ENCODE data around the gene KDM7A. TPM values are rescaled to one million over a fixed set of nuclear protein-coding genes. Genes with fewer than 3 reads are reported as not detected.

The KDM7A gene
- polyA plus RNA-seq, 2 of the 4 experiments (the other 2 are of a cell fraction), result 1.4 to 4.1 TPM

GRCh38 chr7:140041659-140042385 is 135.0 kb downstream of the KDM7A start:
- ChIA-PET CTCF (interaction anchor here (1.0 kb wide), 2 partner anchors 15 to 413 kb away, joined by 3 to 4 read pairs; no protein-coding TSS in a partner anchor), POLR2A (no interaction called here)
- H3K27ac ChIP-seq, result no peak overlapping the region
- TF ChIP-seq PHF8 (IDR thresholded peaks at IDR 0.05; ENCODE audit: borderline replicate concordance, low read depth) (no peak), HMGXB4 (CRISPR knock-in tag; IDR thresholded peaks at IDR 0.05; ENCODE audit: borderline replicate concordance) (no peak)
- no peak overlapping the region for H3K4me2 ChIP-seq
- H3K4me3 ChIP-seq, result no peak overlapping the region
- H3K9me3 ChIP-seq, result no peaks in the 10 kb centered on the region
- ATAC-seq, result no peak
- H3K4me1 ChIP-seq, result peaks cover 7% of the 10 kb centered on the region; the same call in 1 of the 3 replicates
- 93% methylated on average over 12 of the region's 12 CpGs for WGBS (ENCODE audit: missing lambda C conversion rate)
- no peak for FAIRE-seq
- no peak for DNase-seq (ENCODE audit: low read depth in 1 of 2, low spot score in 1 of 2)

DNA sequence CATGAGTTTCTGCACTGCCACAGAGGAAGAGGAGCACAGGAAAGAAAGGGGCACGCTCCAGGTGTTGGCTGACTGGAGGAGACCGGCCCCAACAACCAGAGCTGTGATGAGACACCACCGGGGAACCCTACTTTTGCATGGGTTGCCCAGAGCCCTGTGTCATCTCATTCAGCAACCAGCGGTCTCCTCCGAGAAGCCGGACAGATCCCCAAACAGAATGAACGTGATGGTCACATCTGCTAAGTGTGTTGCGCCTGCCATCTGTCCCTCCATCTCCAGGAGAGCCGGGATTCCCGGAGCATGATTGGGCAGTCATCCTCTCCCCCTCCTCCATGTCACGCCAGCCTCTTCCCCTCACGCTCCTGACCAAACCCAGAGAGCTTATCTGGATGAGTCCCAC is 136.9 kb downstream of the KDM7A start:
- CTCF ChIA-PET, result interaction anchor here (0.6 kb wide), 1 partner anchor 287 kb away, joined by 3 read pairs; no protein-coding TSS in a partner anchor
- DNase-seq (ENCODE audit: low read depth in 1 of 2, low spot score in 1 of 2) (no peak), FAIRE-seq (no peak), ATAC-seq (no peak)
- Histone ChIP-seq H3K4me3 (no peak overlapping the region), H3K27ac (no peak overlapping the region), H3K4me1 (peaks cover 12% of the 10 kb centered on the region), H3K4me2 (no peak overlapping the region), H3K9me3 (no peaks in the 10 kb centered on the region)
- WGBS (ENCODE audit: missing lambda C conversion rate), result 88% methylated on average over 12 of the region's 12 CpGs
- POLR2A ChIA-PET, result no interaction called here
- TF ChIP-seq, protein P1, sequence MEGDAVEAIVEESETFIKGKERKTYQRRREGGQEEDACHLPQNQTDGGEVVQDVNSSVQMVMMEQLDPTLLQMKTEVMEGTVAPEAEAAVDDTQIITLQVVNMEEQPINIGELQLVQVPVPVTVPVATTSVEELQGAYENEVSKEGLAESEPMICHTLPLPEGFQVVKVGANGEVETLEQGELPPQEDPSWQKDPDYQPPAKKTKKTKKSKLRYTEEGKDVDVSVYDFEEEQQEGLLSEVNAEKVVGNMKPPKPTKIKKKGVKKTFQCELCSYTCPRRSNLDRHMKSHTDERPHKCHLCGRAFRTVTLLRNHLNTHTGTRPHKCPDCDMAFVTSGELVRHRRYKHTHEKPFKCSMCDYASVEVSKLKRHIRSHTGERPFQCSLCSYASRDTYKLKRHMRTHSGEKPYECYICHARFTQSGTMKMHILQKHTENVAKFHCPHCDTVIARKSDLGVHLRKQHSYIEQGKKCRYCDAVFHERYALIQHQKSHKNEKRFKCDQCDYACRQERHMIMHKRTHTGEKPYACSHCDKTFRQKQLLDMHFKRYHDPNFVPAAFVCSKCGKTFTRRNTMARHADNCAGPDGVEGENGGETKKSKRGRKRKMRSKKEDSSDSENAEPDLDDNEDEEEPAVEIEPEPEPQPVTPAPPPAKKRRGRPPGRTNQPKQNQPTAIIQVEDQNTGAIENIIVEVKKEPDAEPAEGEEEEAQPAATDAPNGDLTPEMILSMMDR (IDR thresholded peaks at IDR 0.05), result no peak
- TF ChIP-seq RAD21 (conservative IDR thresholded peaks at IDR 0.05 in 1 of 2, IDR thresholded peaks at IDR 0.05 in 1 of 2) (no peak), RFX5 (IDR thresholded peaks at IDR 0.05) (no peak), NPAS2 (CRISPR knock-in tag; IDR thresholded peaks at IDR 0.05; ENCODE audit: borderline replicate concordance) (no peak), TFCP2L1 (CRISPR knock-in tag; IDR thresholded peaks at IDR 0.05) (no peak), MAZ (IDR thresholded peaks at IDR 0.05; ENCODE audit: borderline replicate concordance, low read depth, low read length) (no peak), JUN (IDR thresholded peaks at IDR 0.05) (no peak), HDAC2 (IDR thresholded peaks at IDR 0.05) (no peak), RARB (CRISPR knock-in tag; IDR thresholded peaks at IDR 0.05) (no peak), FOSB (CRISPR knock-in tag; IDR thresholded peaks at IDR 0.05) (no peak), EP300 (IDR thresholded peaks at IDR 0.05) (no peak), SREBF2 (IDR thresholded peaks at IDR 0.05) (no peak), ZC3H11A (IDR thresholded peaks at IDR 0.05) (no peak), HOXB5 (CRISPR knock-in tag; IDR thresholded peaks at IDR 0.05) (no peak), KDM5A (IDR thresholded peaks at IDR 0.05) (no peak), ZNF302 (CRISPR knock-in tag; IDR thresholded peaks at IDR 0.05) (no peak)
- TF ChIP-seq, protein P2, sequence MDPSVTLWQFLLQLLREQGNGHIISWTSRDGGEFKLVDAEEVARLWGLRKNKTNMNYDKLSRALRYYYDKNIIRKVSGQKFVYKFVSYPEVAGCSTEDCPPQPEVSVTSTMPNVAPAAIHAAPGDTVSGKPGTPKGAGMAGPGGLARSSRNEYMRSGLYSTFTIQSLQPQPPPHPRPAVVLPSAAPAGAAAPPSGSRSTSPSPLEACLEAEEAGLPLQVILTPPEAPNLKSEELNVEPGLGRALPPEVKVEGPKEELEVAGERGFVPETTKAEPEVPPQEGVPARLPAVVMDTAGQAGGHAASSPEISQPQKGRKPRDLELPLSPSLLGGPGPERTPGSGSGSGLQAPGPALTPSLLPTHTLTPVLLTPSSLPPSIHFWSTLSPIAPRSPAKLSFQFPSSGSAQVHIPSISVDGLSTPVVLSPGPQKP (IDR thresholded peaks at IDR 0.05; ENCODE audit: low read depth, low read length), result no peak

Measured in A549 (cell line).